Kidney (tissue), 14 donors: ENCODE results near the gene TCHP. TPM values are rescaled to one million over a fixed set of nuclear protein-coding genes. Genes with fewer than 3 reads are reported as not detected.

Experiments
- DNase-seq, 5 donors: peaks; one replicate each; pipeline ENCODE4 v3.0.0-alpha.2; 2013 to 2020
- FAIRE-seq: peaks from 2 replicates; lab custom pipeline; 2012; peaks lifted over from hg19 to GRCh38; lab: Jason Lieb, UNC
- H3K27ac ChIP-seq, 2 donors: one replicate each; pipeline ENCODE4 v1.7.0; 2013; ENCODE audit warnings: low read depth in 2 of 2, low read length in 2 of 2, inconsistent platforms in 1 of 2
- H3K27me3 ChIP-seq: one replicate; pipeline ENCODE4 v1.7.1; 2013; ENCODE audit warnings: low read length, inconsistent platforms; ENCODE audit not compliant: control insufficient read depth, insufficient read depth
- H3K36me3 ChIP-seq, 3 donors: one replicate each; pipeline versions ENCODE4 v1.7.0 to v1.7.1; 2013; ENCODE audit warnings: low read length in 3 of 3, control low read depth in 1 of 3, inconsistent platforms in 1 of 3; ENCODE audit not compliant: insufficient read depth in 3 of 3, control insufficient read depth in 2 of 3
- H3K4me1 ChIP-seq, 3 donors: one replicate each; pipeline versions ENCODE4 v1.7.0 to v1.7.1; 2013; ENCODE audit warnings: low read length in 3 of 3, inconsistent platforms in 1 of 3, low read depth in 1 of 3; ENCODE audit not compliant: control insufficient read depth in 2 of 3, insufficient read depth in 2 of 3
- H3K4me3 ChIP-seq, 3 donors: one replicate each; pipeline versions ENCODE4 v1.7.0 to v1.8.1; 2013; ENCODE audit warnings: low read length in 3 of 3, control low read depth in 1 of 3, inconsistent platforms in 1 of 3
- H3K9ac ChIP-seq, 3 donors: one replicate each; pipeline versions ENCODE4 v1.7.0 to v1.7.1; 2013; ENCODE audit warnings: low read length in 3 of 3, control low read depth in 1 of 3, inconsistent platforms in 1 of 3
- H3K9me3 ChIP-seq, 3 donors: one replicate each; pipeline versions ENCODE4 v1.7.0 to v1.7.1; 2013; ENCODE audit warnings: low read length in 3 of 3, control low read depth in 1 of 3, inconsistent platforms in 1 of 3; ENCODE audit not compliant: control insufficient read depth in 2 of 3, insufficient read depth in 1 of 3
- CTCF ChIP-seq: IDR thresholded peaks from 3 replicates; pipeline ENCODE4 v1.5.1; 2012; ENCODE audit warnings: mild to moderate bottlenecking, moderate library complexity, borderline replicate concordance; ENCODE audit not compliant: insufficient read depth; ENCODE audit errors: extremely low read depth
- intact Hi-C: fragments of 100-400 bp; cut with DNase I; formaldehyde crosslinking; loops from one replicate; pipeline ENCODE4 v1.11.1; 2022
- polyA plus RNA-seq: library from polyadenylated mRNA; stranded (reverse); fragments of 350-450 nt; fragmentation: Illumina TruSeq; extraction: RNeasy Lipid Tissue Mini Kit (QIAGEN cat#74804); gene quantifications from one replicate; pipeline ENCODE4 v1.2.3, GENCODE V29; 2014; ENCODE audit warnings: low read depth, low replicate concordance; ENCODE audit not compliant: insufficient read depth
- total RNA-seq: library from RNA; stranded (reverse); fragmentation: NEBNext Ultra II Directional; extraction: Animal tissue kit (Norgen Biotek cat#: 25700); gene quantifications from one replicate; pipeline ENCODE4 v1.2.1, GENCODE V29; 2021
- donor health status: control.
- donor health status: control.
- donor health status: control.
- donor health status: control.
- donor health status: control.
- donor health status: DM: yes; HTN: yes; CAD: no.
- donor health status: Normal renal cell carcinoma (clear cell type).

The TCHP gene
- total and polyA plus RNA-seq, 2 donors from 2014 or later: 6.0 to 16.2 TPM

- Histone ChIP-seq H3K36me3 (peaks cover 0 to 2% (median 1%) of the 10 kb centered on the region in 3 donors), H3K4me1 (peaks cover 4 to 34% (median 26%) of the 10 kb centered on the region in 3 donors), H3K9me3 (no peaks in the 10 kb centered on the region), H3K9ac (no peak overlapping the region), H3K27ac (peak overlapping the region in 1 of 2 donors; percentile 66), H3K4me3 (no peak overlapping the region), H3K27me3 (no peaks in the 10 kb centered on the region)
- intact Hi-C loops: no loop called here
- TF ChIP-seq CTCF: no peak
- DNase-seq (peak in 4 of 5 donors; percentile 59 to 81 (median 70)), FAIRE-seq (no peak)
Measured at GRCh38 chr12:109946505-109946904, 46.4 kb downstream of the TCHP start.

- peaks cover 0 to 3% (median 3%) of the 10 kb centered on the region in 3 donors for H3K36me3 ChIP-seq
- TF ChIP-seq CTCF: no peak
- H3K4me3 ChIP-seq: no peak overlapping the region
- DNase-seq (no peak), FAIRE-seq (no peak)
- H3K27me3 ChIP-seq: no peaks in the 10 kb centered on the region
- intact Hi-C loops: no loop called here
- H3K9ac ChIP-seq: no peak overlapping the region
- no peaks in the 10 kb centered on the region for H3K9me3 ChIP-seq
- peak overlapping the region in 1 of 2 donors; percentile 66 for H3K27ac ChIP-seq
- H3K4me1 ChIP-seq: peaks cover 4 to 37% (median 30%) of the 10 kb centered on the region in 3 donors
Measured at GRCh38 chr12:109946913-109947312, 46.8 kb downstream of the TCHP start.

- intact Hi-C loops: no loop called here
- Histone ChIP-seq H3K9me3 (no peaks in the 10 kb centered on the region), H3K4me3 (no peak overlapping the region), H3K4me1 (peaks cover 4 to 37% (median 35%) of the 10 kb centered on the region in 3 donors), H3K27me3 (no peaks in the 10 kb centered on the region), H3K27ac (peak overlapping the region in 1 of 2 donors; percentile 66), H3K9ac (no peak overlapping the region), H3K36me3 (peaks cover 4 to 7% (median 4%) of the 10 kb centered on the region in 3 donors)
- DNase-seq (no peak), FAIRE-seq (no peak)
- no peak for TF ChIP-seq CTCF
Measured at GRCh38 chr12:109947521-109947920, 47.4 kb downstream of the TCHP start.

GRCh38 chr12:109948368-109948767, 48.3 kb downstream of the TCHP start:
- Histone ChIP-seq H3K9ac (no peak overlapping the region), H3K27ac (peak overlapping the region; percentile 11 to 30), H3K27me3 (no peaks in the 10 kb centered on the region), H3K36me3 (peaks cover 8 to 14% (median 11%) of the 10 kb centered on the region in 3 donors), H3K4me1 (peaks cover 4 to 37% (median 36%) of the 10 kb centered on the region in 3 donors), H3K9me3 (no peaks in the 10 kb centered on the region), H3K4me3 (no peak overlapping the region)
- intact Hi-C loops: no loop called here
- FAIRE-seq (no peak), DNase-seq (no peak)
- TF ChIP-seq CTCF: no peak
